HG03460 (cell line): ENCODE data around the gene RIBC2.
"Not testable (repeated sequence)": the region's sequence is repeated elsewhere in the genome, so short reads cannot be mapped to it uniquely, and the experiment has no call there.

Experiments used
- ATAC-seq: cut with Tn5 transposase; IDR thresholded peaks from one replicate; pipeline ENCODE4 v1.9.1; 2021; ENCODE audit not compliant: unreplicated experiment

The RIBC2 gene

GRCh38 chr22:45423524-45423923 is 10.0 kb downstream of the RIBC2 start:
- ATAC-seq, result no peak

GRCh38 chr22:45424241-45424731 is 10.8 kb downstream of the RIBC2 start:
- no peak for ATAC-seq

- no peak for ATAC-seq
Observed at GRCh38 chr22:45425101-45425500, 11.6 kb downstream of the RIBC2 start.

- no peak for ATAC-seq
Observed at GRCh38 chr22:45425531-45426265, 12.2 kb downstream of the RIBC2 start.

GRCh38 chr22:45426387-45426786 is 12.9 kb downstream of the RIBC2 start:
- no peak for ATAC-seq

- ATAC-seq, result no peak
Observed at GRCh38 chr22:45427114-45427513, 13.6 kb downstream of the RIBC2 start.

GRCh38 chr22:45428391-45429385 is 15.2 kb downstream of the RIBC2 start:
- no peak for ATAC-seq

- ATAC-seq, result no peak
Observed at GRCh38 chr22:45429424-45429823, 15.9 kb downstream of the RIBC2 start.

GRCh38 chr22:45429981-45430775 is 16.7 kb downstream of the RIBC2 start:
- ATAC-seq, result no peak

- no peak for ATAC-seq
Observed at GRCh38 chr22:45430871-45431270, 17.4 kb downstream of the RIBC2 start.

- ATAC-seq, result no peak
Observed at GRCh38 chr22:45434981-45435380, 21.5 kb downstream of the RIBC2 start.

- ATAC-seq, result no peak
Observed at GRCh38 chr22:45435544-45436139, 22.1 kb downstream of the RIBC2 start.

- ATAC-seq, result not testable (repeated sequence)
Observed at GRCh38 chr22:45436871-45437517, 23.5 kb downstream of the RIBC2 start.

- ATAC-seq, result no peak
Observed at GRCh38 chr22:45438336-45438735, 24.8 kb downstream of the RIBC2 start.

- not testable (repeated sequence) for ATAC-seq
Observed at GRCh38 chr22:45440688-45441087, 27.2 kb downstream of the RIBC2 start.

GRCh38 chr22:45441138-45441537 is 27.6 kb downstream of the RIBC2 start:
- no peak for ATAC-seq

- no peak for ATAC-seq
Observed at GRCh38 chr22:45442116-45442515, 28.6 kb downstream of the RIBC2 start.

GRCh38 chr22:45444168-45444567 is 30.7 kb downstream of the RIBC2 start:
- no peak for ATAC-seq

GRCh38 chr22:45445031-45445710 is 31.7 kb downstream of the RIBC2 start:
- no peak for ATAC-seq
